Loucy (cell line): Measurements from ENCODE around the gene KIF22.

Experiments used
- CTCF ChIP-seq: fragments of 200-600 bp; sonication (generic); conservative IDR thresholded peaks from 2 replicates; pipeline ENCODE4 v1.5.1; 2014; ENCODE audit warnings: mild to moderate bottlenecking, antibody characterized with exemption, low read length
- EZH2phosphoT487 ChIP-seq: fragments of 200-600 bp; IDR thresholded peaks from 2 replicates; pipeline ENCODE4 v1.6.1; 2018; ENCODE audit warnings: antibody characterized with exemption, mild to moderate bottlenecking, moderate library complexity, borderline replicate concordance

GRCh38 chr16:29810699-29811169 lies 20.2 kb downstream of the KIF22 start:
- TF ChIP-seq CTCF: no peak
- TF ChIP-seq EZH2phosphoT487: no peak
